ENCODE measurements around the gene SRGAP1. TPM values are rescaled to one million over a fixed set of nuclear protein-coding genes. Genes with fewer than 3 reads are reported as not detected.

The SRGAP1 gene
- total and polyA plus RNA-seq, 9 of the 15 experiments (the other 6 are each of a cell fraction or from before 2014, with no cell fraction given), result 0.01 to 0.13 (median 0.04) TPM; not detected in 3

DNA sequence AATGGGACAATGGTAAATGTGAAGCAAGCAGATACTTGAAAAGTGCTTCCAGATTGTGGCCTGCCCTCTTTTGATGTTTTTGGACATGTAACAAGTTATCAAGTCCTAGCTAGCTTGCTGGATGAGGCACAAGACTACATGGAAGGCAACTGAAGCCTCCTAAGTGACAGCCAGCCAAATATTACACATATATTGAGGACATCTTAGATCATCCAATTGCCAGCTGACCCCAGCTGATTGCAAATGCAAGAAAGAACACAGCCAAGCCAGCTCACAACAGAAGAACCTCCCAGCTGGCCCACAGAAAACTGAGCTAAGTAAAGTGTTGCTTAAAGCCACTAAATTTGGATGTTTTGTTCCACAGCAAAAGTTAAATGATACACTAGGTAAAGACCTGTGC, 156.9 kb downstream of the SRGAP1 start (continued):
- no peak for TF ChIP-seq ZNF146 (CRISPR knock-in tag; IDR thresholded peaks at IDR 0.05; ENCODE audit: unreplicated experiment)
- no peak for TF ChIP-seq TGIF2 (CRISPR knock-in tag; IDR thresholded peaks at IDR 0.05)
- TF ChIP-seq, protein P1, sequence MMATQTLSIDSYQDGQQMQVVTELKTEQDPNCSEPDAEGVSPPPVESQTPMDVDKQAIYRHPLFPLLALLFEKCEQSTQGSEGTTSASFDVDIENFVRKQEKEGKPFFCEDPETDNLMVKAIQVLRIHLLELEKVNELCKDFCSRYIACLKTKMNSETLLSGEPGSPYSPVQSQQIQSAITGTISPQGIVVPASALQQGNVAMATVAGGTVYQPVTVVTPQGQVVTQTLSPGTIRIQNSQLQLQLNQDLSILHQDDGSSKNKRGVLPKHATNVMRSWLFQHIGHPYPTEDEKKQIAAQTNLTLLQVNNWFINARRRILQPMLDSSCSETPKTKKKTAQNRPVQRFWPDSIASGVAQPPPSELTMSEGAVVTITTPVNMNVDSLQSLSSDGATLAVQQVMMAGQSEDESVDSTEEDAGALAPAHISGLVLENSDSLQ (IDR thresholded peaks at IDR 0.05), result no peak
- TF ChIP-seq, protein P2, sequence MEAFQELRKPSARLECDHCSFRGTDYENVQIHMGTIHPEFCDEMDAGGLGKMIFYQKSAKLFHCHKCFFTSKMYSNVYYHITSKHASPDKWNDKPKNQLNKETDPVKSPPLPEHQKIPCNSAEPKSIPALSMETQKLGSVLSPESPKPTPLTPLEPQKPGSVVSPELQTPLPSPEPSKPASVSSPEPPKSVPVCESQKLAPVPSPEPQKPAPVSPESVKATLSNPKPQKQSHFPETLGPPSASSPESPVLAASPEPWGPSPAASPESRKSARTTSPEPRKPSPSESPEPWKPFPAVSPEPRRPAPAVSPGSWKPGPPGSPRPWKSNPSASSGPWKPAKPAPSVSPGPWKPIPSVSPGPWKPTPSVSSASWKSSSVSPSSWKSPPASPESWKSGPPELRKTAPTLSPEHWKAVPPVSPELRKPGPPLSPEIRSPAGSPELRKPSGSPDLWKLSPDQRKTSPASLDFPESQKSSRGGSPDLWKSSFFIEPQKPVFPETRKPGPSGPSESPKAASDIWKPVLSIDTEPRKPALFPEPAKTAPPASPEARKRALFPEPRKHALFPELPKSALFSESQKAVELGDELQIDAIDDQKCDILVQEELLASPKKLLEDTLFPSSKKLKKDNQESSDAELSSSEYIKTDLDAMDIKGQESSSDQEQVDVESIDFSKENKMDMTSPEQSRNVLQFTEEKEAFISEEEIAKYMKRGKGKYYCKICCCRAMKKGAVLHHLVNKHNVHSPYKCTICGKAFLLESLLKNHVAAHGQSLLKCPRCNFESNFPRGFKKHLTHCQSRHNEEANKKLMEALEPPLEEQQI (IDR thresholded peaks at IDR 0.05), result no peak

DNA sequence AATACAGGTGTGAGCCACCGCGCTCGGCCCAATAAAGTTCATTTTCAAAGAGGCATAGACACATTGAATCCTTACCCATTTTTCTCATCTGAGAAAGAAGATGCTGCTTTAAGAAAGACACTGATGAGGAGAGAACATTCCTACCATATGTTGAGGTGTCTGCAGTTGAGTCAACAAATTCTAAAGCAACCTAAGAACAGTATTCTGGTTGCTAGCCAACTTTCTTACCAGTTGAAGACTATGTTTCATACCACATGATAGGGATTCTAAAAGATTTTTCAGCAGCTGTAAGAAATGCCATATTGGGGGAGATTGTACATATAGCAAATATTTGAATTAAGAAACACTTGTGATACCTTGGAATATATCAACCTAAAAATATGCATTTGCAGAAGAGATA, 160.1 kb downstream of the SRGAP1 start:
- H3K9me1 ChIP-seq (ENCODE audit: control insufficient read depth, insufficient read depth, low read length), result no peaks in the 10 kb centered on the region
- H3K9me3 ChIP-seq (replicated peaks; ENCODE audit: control insufficient read depth, insufficient read depth, low read depth, low read length), result no peaks in the 10 kb centered on the region
- no peak overlapping the region for H3K4me3 ChIP-seq
- no peak overlapping the region for H3K27ac ChIP-seq (ENCODE audit: extremely low read depth, low read depth, low read length)
- FAIRE-seq (no peak), DNase-seq (ENCODE audit: extremely low read depth in 1 of 4, low spot score in 3 of 4) (no peak), ATAC-seq (no peak)
- H3K9ac ChIP-seq (ENCODE audit: insufficient read depth in 1 of 2, low read depth in 2 of 2, low read length in 2 of 2), result no peak overlapping the region
- CTCF ChIA-PET (ENCODE audit: low intra/inter-chr PET ratio), result no interaction called here
- no peak for TF ChIP-seq ZNF696 (CRISPR knock-in tag; conservative IDR thresholded peaks at IDR 0.05)
- no peak overlapping the region for H2AFZ ChIP-seq (ENCODE audit: low read depth, low read length)
- H3K4me1 ChIP-seq (replicated peaks in 1 of 2; ENCODE audit: control insufficient read depth in 2 of 2, insufficient read depth in 2 of 2, low read length in 2 of 2), result no peaks in the 10 kb centered on the region
- WGBS (ENCODE audit: insufficient coverage, low coverage, missing lambda C conversion rate), result 0% methylated on average over 3 of the region's 3 CpGs
- H3K79me2 ChIP-seq (ENCODE audit: control insufficient read depth, insufficient read depth, low read length), result no peaks in the 10 kb centered on the region
- POLR2A ChIA-PET, result no interaction called here
- in situ Hi-C loops (cut with MboI) (no loop called here), intact Hi-C loops (cut with micrococcal nuclease) (no loop called here)
- no peaks in the 10 kb centered on the region for H4K20me1 ChIP-seq (replicated peaks; ENCODE audit: control insufficient read depth, insufficient read depth, low read length)
- no peaks in the 10 kb centered on the region for H3K27me3 ChIP-seq (ENCODE audit: control insufficient read depth in 2 of 2, insufficient read depth in 2 of 2, low read length in 2 of 2)
- H3K4me2 ChIP-seq (ENCODE audit: insufficient read depth, low read length), result no peak overlapping the region
- BruUV-seq (replicated peaks), result no TSS peak
- no peaks in the 10 kb centered on the region for H3K36me3 ChIP-seq (ENCODE audit: control insufficient read depth, insufficient read depth, low read length)

Measured in K562 (cell line).